Measurements from ENCODE around the gene PLEKHG1.

The PLEKHG1 gene

DNA sequence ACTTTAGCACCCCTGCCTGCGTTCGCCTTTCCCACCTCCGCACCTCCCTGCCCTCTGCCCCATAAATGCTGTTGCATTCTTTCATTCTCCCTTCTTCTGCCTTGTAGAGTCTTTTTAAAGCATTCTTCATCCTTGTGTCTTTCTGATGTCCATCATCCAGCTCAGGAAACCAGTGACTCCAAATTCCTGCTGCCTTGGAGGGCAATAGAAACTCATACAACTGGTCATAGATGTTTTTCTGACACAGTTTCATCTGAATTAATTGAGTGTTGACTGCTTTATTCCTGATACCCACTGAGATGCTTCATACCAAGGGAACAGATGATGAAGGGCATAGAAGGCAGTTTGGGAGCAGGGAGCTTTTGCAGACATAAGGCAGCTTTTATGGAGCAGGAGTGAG, 19.6 kb downstream of the PLEKHG1 start:
- Histone ChIP-seq H3K9me3 (ENCODE audit: control insufficient read depth in 2 of 2, low read length in 2 of 2) (no peaks in the 10 kb centered on the region), H3K9ac (ENCODE audit: low read length in 2 of 2) (no peak overlapping the region), H3K4me1 (ENCODE audit: control insufficient read depth, insufficient read depth, low read length) (peaks cover 2% of the 10 kb centered on the region), H3K27me3 (ENCODE audit: control insufficient read depth in 1 of 2, insufficient read depth in 2 of 2, low read length in 2 of 2) (no peaks in the 10 kb centered on the region), H3K27ac (ENCODE audit: low read length) (no peak overlapping the region), H3K4me3 (ENCODE audit: low read length in 2 of 2) (no peak overlapping the region), H3K36me3 (ENCODE audit: control insufficient read depth in 2 of 2, insufficient read depth in 2 of 2, low read length in 2 of 2) (no peaks in the 10 kb centered on the region)

DNA sequence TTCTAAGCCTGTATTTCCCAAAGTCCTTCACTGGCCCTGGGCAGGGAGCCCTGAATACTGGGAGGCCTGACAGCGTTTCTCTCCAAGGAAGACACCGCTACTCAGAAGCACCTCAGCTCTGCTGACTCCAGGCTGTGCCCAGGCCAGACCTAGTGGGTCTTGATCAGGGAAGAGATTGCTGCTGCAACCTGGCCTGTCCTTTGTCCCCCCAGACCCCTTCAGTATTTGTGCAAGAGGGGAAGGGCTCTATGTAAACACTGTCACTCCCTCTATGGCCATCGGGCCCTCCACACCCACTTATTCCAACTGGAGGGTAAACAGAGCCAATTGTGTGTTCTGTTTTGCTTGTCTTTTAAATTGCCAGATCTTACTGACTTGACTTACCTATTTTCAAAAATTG, 20.6 kb downstream of the PLEKHG1 start:
- Histone ChIP-seq H3K4me1 (ENCODE audit: control insufficient read depth, insufficient read depth, low read length) (peaks cover 2% of the 10 kb centered on the region), H3K27ac (ENCODE audit: low read length) (no peak overlapping the region), H3K9ac (ENCODE audit: low read length in 2 of 2) (no peak overlapping the region)

DNA sequence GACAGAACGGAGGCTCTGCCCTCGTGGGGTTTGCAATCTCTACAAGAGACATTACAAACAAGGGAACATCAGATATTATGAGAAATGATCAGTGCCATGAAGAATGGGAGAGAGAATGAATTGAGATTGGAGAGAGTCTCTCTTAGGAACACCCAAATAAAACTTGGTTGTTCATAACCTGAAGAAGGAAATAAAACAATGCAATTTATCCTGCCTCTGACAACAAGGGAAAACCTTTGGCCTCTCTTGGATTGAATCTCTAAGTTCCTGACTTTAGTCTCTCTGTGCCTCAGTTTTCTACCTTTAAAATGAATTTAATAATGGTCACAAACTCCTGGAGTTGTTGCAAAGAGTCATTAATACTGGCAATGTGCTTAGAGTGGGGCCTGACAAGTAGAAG, 21.1 kb downstream of the PLEKHG1 start:
- Histone ChIP-seq H3K27ac (ENCODE audit: low read length) (no peak overlapping the region), H3K4me1 (ENCODE audit: control insufficient read depth, insufficient read depth, low read length) (peaks cover 2% of the 10 kb centered on the region), H3K36me3 (ENCODE audit: control insufficient read depth in 2 of 2, insufficient read depth in 2 of 2, low read length in 2 of 2) (no peaks in the 10 kb centered on the region), H3K9me3 (ENCODE audit: control insufficient read depth in 2 of 2, low read length in 2 of 2) (no peaks in the 10 kb centered on the region), H3K27me3 (ENCODE audit: control insufficient read depth in 1 of 2, insufficient read depth in 2 of 2, low read length in 2 of 2) (no peaks in the 10 kb centered on the region), H3K4me3 (ENCODE audit: low read length in 2 of 2) (no peak overlapping the region), H3K9ac (ENCODE audit: low read length in 2 of 2) (no peak overlapping the region)

More for the DNA sequence above, 20.6 kb downstream of the PLEKHG1 start:
- no peaks in the 10 kb centered on the region for H3K9me3 ChIP-seq (ENCODE audit: control insufficient read depth in 2 of 2, low read length in 2 of 2)
- H3K36me3 ChIP-seq (ENCODE audit: control insufficient read depth in 2 of 2, insufficient read depth in 2 of 2, low read length in 2 of 2), result no peaks in the 10 kb centered on the region
- H3K4me3 ChIP-seq (ENCODE audit: low read length in 2 of 2), result no peak overlapping the region
- H3K27me3 ChIP-seq (ENCODE audit: control insufficient read depth in 1 of 2, insufficient read depth in 2 of 2, low read length in 2 of 2), result no peaks in the 10 kb centered on the region

DNA sequence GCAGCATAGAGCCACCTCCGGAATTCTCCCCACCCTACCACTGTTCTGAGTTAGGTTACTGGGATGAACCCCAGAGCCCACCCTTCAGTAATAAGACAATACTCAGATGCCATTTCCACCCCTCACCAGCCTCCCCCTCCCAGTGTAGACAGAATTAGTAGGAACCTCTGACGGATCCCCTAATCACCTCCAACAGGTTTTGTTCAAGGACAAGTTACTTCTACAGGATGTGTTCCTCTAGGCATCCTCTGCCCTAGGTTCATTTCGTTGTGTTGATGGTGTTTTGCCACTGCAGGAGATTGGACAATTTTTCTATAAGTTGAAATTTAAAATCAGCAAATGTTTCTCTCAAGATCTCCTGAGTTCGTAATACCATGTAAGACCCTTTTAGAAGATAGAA, 22.8 kb downstream of the PLEKHG1 start:
- Histone ChIP-seq H3K27ac (ENCODE audit: low read length) (no peak overlapping the region), H3K4me1 (ENCODE audit: control insufficient read depth, insufficient read depth, low read length) (peaks cover 2% of the 10 kb centered on the region), H3K4me3 (ENCODE audit: low read length in 2 of 2) (no peak overlapping the region), H3K36me3 (ENCODE audit: control insufficient read depth in 2 of 2, insufficient read depth in 2 of 2, low read length in 2 of 2) (no peaks in the 10 kb centered on the region), H3K9ac (ENCODE audit: low read length in 2 of 2) (no peak overlapping the region), H3K9me3 (ENCODE audit: control insufficient read depth in 2 of 2, low read length in 2 of 2) (no peaks in the 10 kb centered on the region), H3K27me3 (ENCODE audit: control insufficient read depth in 1 of 2, insufficient read depth in 2 of 2, low read length in 2 of 2) (no peaks in the 10 kb centered on the region)

DNA sequence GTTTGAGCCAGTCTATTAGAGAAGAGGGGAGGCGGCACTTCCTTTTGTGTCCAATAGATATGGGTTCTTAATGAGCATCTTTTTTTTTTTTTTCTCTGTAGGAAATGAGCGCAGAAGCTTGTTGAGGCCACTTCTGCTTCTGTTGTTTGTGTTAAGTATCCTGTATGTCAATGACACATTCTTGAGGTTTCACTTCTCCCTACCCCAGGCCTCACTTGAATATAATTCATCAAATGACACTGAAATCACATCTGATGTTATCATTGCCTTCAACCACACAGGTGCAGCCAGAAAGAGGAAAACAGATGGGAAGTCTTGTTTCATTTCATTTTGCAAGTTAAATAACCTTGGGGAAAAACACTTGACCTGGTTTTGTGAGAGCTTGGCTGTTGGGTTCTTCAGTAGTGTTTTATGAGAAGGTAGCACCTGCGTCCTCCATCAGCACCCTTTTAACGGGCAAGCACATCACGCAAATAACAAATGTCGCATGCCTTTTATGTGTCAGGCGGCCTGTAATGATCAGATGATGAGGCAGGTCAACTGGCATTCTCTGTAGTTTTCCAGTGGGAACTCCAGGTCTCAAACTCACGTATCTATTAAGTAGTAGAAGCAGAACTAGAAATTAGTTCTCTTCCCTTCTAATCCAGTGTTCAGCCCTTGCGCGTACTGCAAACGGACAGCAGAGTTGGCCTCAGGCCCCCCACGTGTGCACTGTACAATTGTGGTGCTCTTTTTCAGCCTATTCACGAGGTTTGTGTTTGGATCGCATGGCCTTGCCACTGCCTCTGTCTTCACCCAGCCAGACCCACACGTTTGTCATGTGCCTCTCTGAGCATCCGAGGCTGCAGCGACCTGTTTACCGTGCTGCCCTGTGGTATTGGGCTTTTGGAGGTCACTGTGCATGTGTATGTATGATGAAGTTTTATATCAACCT, 23.5 kb downstream of the PLEKHG1 start:
- H3K9ac ChIP-seq (ENCODE audit: low read length in 2 of 2), result no peak overlapping the region
- H3K27me3 ChIP-seq (ENCODE audit: control insufficient read depth in 1 of 2, insufficient read depth in 2 of 2, low read length in 2 of 2), result no peaks in the 10 kb centered on the region
- no peak overlapping the region for H3K4me3 ChIP-seq (ENCODE audit: low read length in 2 of 2)
- no peaks in the 10 kb centered on the region for H3K36me3 ChIP-seq (ENCODE audit: control insufficient read depth in 2 of 2, insufficient read depth in 2 of 2, low read length in 2 of 2)
- H3K4me1 ChIP-seq (ENCODE audit: control insufficient read depth, insufficient read depth, low read length), result peaks cover 2% of the 10 kb centered on the region
- H3K9me3 ChIP-seq (ENCODE audit: control insufficient read depth in 2 of 2, low read length in 2 of 2), result no peaks in the 10 kb centered on the region
- no peak overlapping the region for H3K27ac ChIP-seq (ENCODE audit: low read length)

DNA sequence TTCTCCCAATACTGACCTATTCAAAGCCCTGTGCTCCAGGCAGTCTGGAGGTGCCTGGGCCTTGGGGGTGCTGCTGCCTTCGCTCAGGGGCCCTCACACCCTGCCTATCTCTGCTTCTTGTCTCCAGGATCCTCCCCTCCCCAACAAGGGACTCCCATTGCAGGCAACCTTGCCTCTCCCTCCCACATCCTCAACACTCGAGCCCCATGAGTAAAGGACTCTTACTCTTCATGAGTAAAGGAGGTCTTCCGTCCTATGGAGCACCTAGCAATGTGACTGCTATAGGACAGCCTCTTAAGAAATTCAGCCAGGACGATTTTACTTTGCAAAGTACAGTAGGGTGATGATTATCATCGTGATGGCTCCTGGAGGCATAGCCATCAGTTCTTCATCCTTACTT, 24.5 kb downstream of the PLEKHG1 start:
- Histone ChIP-seq H3K4me1 (ENCODE audit: control insufficient read depth, insufficient read depth, low read length) (peaks cover 2% of the 10 kb centered on the region), H3K27ac (ENCODE audit: low read length) (no peak overlapping the region), H3K9ac (ENCODE audit: low read length in 2 of 2) (no peak overlapping the region), H3K4me3 (ENCODE audit: low read length in 2 of 2) (no peak overlapping the region), H3K9me3 (ENCODE audit: control insufficient read depth in 2 of 2, low read length in 2 of 2) (no peaks in the 10 kb centered on the region), H3K36me3 (ENCODE audit: control insufficient read depth in 2 of 2, insufficient read depth in 2 of 2, low read length in 2 of 2) (no peaks in the 10 kb centered on the region), H3K27me3 (ENCODE audit: control insufficient read depth in 1 of 2, insufficient read depth in 2 of 2, low read length in 2 of 2) (no peaks in the 10 kb centered on the region)

DNA sequence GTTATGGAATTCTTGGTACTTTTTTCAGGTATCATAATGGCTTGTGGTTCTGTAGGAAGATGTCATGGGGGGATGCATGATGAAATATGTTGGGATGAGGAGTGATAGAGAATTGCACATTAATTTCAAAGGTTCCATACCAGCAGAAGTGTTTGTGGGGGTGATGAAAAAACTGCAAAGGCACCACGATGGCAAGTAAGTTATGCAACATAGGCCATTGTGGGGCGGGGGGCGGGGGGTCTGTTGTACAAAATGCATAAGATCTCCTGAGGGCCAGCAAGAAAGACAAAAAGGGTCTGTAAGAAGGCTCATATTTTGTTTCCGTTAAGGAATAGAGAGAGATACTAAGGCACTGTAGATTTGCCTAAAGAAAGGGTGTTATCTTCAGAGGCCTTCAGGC, 26.2 kb downstream of the PLEKHG1 start:
- Histone ChIP-seq H3K27me3 (ENCODE audit: control insufficient read depth in 1 of 2, insufficient read depth in 2 of 2, low read length in 2 of 2) (no peaks in the 10 kb centered on the region), H3K9ac (ENCODE audit: low read length in 2 of 2) (no peak overlapping the region), H3K9me3 (ENCODE audit: control insufficient read depth in 2 of 2, low read length in 2 of 2) (no peaks in the 10 kb centered on the region), H3K27ac (ENCODE audit: low read length) (no peak overlapping the region), H3K4me1 (ENCODE audit: control insufficient read depth, insufficient read depth, low read length) (no peaks in the 10 kb centered on the region), H3K4me3 (ENCODE audit: low read length in 2 of 2) (no peak overlapping the region), H3K36me3 (ENCODE audit: control insufficient read depth in 2 of 2, insufficient read depth in 2 of 2, low read length in 2 of 2) (no peaks in the 10 kb centered on the region)

DNA sequence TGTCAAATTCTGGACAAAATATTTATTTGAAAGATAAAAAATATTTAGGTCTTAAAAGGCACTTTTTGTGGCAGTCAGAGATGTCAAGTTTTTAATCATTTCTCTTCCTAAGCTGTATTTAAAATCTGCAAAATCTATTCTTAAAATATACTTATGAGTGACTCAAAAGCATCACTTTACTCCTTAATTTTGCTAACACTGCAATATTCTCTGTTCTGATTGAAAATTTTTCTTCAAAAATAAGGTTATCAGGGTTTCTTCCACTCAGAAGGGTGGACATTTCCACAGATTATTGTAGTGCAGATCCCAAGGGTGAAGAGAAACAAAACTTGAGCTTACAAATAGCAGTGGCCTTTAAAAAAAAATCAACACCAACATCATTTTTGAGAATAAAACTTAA, 27.5 kb downstream of the PLEKHG1 start:
- Histone ChIP-seq H3K36me3 (ENCODE audit: control insufficient read depth in 2 of 2, insufficient read depth in 2 of 2, low read length in 2 of 2) (no peaks in the 10 kb centered on the region), H3K9ac (ENCODE audit: low read length in 2 of 2) (no peak overlapping the region), H3K9me3 (ENCODE audit: control insufficient read depth in 2 of 2, low read length in 2 of 2) (no peaks in the 10 kb centered on the region), H3K27ac (ENCODE audit: low read length) (no peak overlapping the region), H3K4me3 (ENCODE audit: low read length in 2 of 2) (no peak overlapping the region), H3K4me1 (ENCODE audit: control insufficient read depth, insufficient read depth, low read length) (no peaks in the 10 kb centered on the region), H3K27me3 (ENCODE audit: control insufficient read depth in 1 of 2, insufficient read depth in 2 of 2, low read length in 2 of 2) (no peaks in the 10 kb centered on the region)

DNA sequence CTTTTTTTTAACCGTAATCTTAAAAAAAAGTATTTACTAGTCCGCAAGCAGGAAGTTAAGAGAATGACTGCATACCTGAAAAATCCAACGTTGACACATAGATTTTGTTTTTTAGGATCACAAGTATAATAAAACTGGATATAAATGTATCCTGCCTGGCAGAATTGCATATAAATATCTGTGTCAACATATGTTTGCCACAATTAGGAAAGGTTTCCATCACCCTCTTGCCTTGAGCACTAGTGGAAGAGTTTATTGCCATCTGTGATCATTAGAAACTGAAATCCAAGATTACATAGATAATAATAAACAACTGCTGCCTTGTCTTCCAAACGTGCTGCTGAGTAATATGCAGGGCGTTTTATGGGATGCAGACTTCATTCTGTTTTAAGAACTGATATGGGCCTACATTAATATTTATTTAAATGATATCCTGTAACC, 27.9 kb downstream of the PLEKHG1 start:
- no peak overlapping the region for H3K4me3 ChIP-seq (ENCODE audit: low read length in 2 of 2)
- H3K9ac ChIP-seq (ENCODE audit: low read length in 2 of 2), result no peak overlapping the region
- H3K9me3 ChIP-seq (ENCODE audit: control insufficient read depth in 2 of 2, low read length in 2 of 2), result no peaks in the 10 kb centered on the region
- H3K27ac ChIP-seq (ENCODE audit: low read length), result no peak overlapping the region
- no peaks in the 10 kb centered on the region for H3K27me3 ChIP-seq (ENCODE audit: control insufficient read depth in 1 of 2, insufficient read depth in 2 of 2, low read length in 2 of 2)
- H3K36me3 ChIP-seq (ENCODE audit: control insufficient read depth in 2 of 2, insufficient read depth in 2 of 2, low read length in 2 of 2), result no peaks in the 10 kb centered on the region
- peaks cover 3% of the 10 kb centered on the region for H3K4me1 ChIP-seq (ENCODE audit: control insufficient read depth, insufficient read depth, low read length)

DNA sequence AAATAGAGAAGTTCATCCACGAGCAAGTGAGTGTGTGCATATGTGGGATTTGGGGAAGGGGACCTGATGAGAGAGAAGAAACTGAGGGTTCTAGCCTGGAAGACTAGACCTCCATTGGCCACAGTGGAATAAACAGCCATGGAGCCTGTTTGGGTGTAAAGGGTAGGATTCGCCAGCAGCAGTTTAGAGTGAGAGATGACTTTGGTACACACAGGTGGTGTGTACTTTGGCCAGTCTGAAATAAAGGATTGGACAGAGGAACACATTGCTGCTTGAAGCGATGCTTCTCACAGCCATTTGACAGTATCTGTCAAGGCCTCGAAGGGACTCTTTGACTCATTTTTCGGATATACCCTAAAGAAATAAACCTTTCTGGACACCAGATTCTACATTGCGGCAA, 29.2 kb downstream of the PLEKHG1 start:
- Histone ChIP-seq H3K9me3 (ENCODE audit: control insufficient read depth in 2 of 2, low read length in 2 of 2) (no peaks in the 10 kb centered on the region), H3K9ac (ENCODE audit: low read length in 2 of 2) (no peak overlapping the region), H3K27me3 (ENCODE audit: control insufficient read depth in 1 of 2, insufficient read depth in 2 of 2, low read length in 2 of 2) (no peaks in the 10 kb centered on the region), H3K27ac (ENCODE audit: low read length) (no peak overlapping the region), H3K4me1 (ENCODE audit: control insufficient read depth, insufficient read depth, low read length) (peaks cover 3% of the 10 kb centered on the region), H3K36me3 (ENCODE audit: control insufficient read depth in 2 of 2, insufficient read depth in 2 of 2, low read length in 2 of 2) (no peaks in the 10 kb centered on the region), H3K4me3 (ENCODE audit: low read length in 2 of 2) (no peak overlapping the region)

DNA sequence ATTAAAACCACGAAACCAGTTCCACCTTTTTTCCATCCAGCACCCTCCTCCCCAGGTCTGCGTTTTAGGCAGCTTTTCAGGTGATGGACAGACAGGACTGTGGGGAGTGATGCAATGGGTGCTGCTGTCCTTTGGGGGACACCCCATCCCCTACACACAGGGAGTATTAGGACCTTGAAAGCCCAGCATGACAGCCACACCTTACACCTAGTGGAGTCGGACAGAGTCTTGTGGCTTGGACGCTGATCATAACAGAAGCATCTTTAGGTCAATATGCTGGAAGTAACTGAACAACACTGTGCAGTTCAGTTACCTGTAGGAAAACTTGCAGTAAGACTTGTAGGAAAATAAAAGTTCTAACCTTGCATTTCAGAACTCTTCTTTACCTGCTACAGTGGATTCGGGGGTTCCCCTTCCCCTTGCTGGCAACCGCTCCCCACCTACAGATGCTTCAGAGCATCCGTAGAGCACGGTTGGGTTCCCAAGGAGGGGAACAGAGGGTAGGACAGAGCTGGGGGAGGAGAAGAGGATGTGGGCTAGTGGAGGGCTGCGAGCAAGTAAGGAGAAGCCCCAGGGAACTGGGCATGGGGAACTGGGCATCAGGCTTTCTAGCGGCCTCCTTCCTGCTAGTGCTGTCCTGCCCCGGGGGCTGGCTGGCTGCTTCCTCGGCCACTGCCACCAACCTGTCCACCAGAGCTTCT, 31.7 kb downstream of the PLEKHG1 start:
- Histone ChIP-seq H3K27ac (ENCODE audit: low read length) (no peak overlapping the region), H3K4me3 (ENCODE audit: low read length in 2 of 2) (no peak overlapping the region), H3K9ac (ENCODE audit: low read length in 2 of 2) (no peak overlapping the region), H3K4me1 (ENCODE audit: control insufficient read depth, insufficient read depth, low read length) (peaks cover 3% of the 10 kb centered on the region), H3K9me3 (ENCODE audit: control insufficient read depth in 2 of 2, low read length in 2 of 2) (no peaks in the 10 kb centered on the region), H3K27me3 (ENCODE audit: control insufficient read depth in 1 of 2, insufficient read depth in 2 of 2, low read length in 2 of 2) (no peaks in the 10 kb centered on the region), H3K36me3 (ENCODE audit: control insufficient read depth in 2 of 2, insufficient read depth in 2 of 2, low read length in 2 of 2) (no peaks in the 10 kb centered on the region)
